HCT116 (cell line): ENCODE data around the gene RASL12.

Experiments used
- CTCF ChIP-seq, 3 experiments: fragments of 200-600 bp in 1 of 3; sonication (generic) in 1 of 3; IDR thresholded peaks in 2 of 3; conservative IDR thresholded peaks in 1 of 3; 2 replicates each; pipeline ENCODE4 v1.5.1; 2012 to 2017; ENCODE audit warnings: low read depth in 2 of 3, low read length in 2 of 3, antibody characterized with exemption in 1 of 3, borderline replicate concordance in 1 of 3, control low read depth in 1 of 3, mild to moderate bottlenecking in 1 of 3, mixed read lengths in 1 of 3, mixed run types in 1 of 3, moderate library complexity in 1 of 3; ENCODE audit not compliant: insufficient read depth in 1 of 3
- EZH2 ChIP-seq: fragments of 200-600 bp; sonication (generic); IDR thresholded peaks from 2 replicates; pipeline ENCODE4 v1.6.1; 2017; ENCODE audit warnings: antibody characterized with exemption, mixed run types

GRCh38 chr15:65091946-65092770 lies 24.4 kb upstream of the RASL12 start:
- TF ChIP-seq CTCF (IDR thresholded peaks at IDR 0.05 in 2 of 3, conservative IDR thresholded peaks at IDR 0.05 in 1 of 3; ENCODE audit: borderline replicate concordance in 1 of 3, insufficient read depth in 1 of 3, low read depth in 2 of 3, low read length in 2 of 3) (no peak), EZH2 (no peak)
